ENCODE data around the gene ADCY9. TPM values are rescaled to one million over a fixed set of nuclear protein-coding genes. Genes with fewer than 3 reads are reported as not detected.
A peak's percentile ranks its signal among the peaks of the same experiment; 100 is the strongest.

The ADCY9 gene
- polyA plus RNA-seq, 2 of the 4 experiments (the other 2 are of a cell fraction): 6.2 to 7.6 TPM

DNA sequence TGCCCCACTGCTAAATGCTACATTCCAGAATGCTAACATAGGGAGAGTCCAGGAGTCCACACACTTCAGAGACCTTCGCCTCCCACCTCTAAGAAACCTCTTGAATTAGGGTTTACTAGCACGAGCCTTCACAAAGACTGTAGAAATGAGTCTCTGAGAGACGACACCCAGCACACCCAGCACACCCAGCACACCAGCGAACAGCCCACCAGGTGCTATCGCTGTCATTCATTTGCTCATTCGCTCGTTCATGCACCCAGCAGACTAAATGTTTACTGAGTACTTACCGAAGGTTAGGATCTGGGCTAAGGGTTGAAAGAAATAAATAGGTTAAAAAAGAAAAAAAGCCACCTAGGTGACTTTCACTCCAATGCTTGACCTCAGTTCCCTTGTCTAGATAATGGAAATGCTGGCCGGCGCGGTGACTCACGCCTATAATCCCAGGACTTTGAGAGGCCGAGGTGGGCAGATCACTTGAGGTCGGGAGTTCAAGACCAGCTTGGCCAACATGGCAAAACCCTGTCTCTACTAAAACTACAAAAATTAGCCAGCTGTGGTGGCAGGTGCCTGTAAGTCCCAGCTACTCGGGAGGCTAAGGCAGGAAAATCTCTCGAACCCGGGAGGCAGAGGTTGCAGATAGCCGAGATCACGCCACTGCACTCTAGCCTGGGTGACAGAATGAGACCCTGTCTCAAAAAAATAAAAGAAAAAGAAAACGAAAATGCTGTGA is 100.8 kb downstream of the ADCY9 start:
- H3K4me2 ChIP-seq: peak overlapping the region; percentile 71
- ChIA-PET POLR2A (interaction anchor here (0.7 to 1.1 kb wide), 2 partner anchors 82 to 168 kb away, joined by 3 to 4 read pairs; no protein-coding TSS in a partner anchor), CTCF (interaction anchor here (1.1 kb wide), 1 partner anchor 25 kb away, joined by 3 read pairs; no protein-coding TSS in a partner anchor)
- no peak for TF ChIP-seq FOSL2 (IDR thresholded peaks at IDR 0.05)
- TF ChIP-seq FOSL2 (CRISPR knock-in tag; IDR thresholded peaks at IDR 0.05): peak; percentile 78
- TF ChIP-seq, protein P1, sequence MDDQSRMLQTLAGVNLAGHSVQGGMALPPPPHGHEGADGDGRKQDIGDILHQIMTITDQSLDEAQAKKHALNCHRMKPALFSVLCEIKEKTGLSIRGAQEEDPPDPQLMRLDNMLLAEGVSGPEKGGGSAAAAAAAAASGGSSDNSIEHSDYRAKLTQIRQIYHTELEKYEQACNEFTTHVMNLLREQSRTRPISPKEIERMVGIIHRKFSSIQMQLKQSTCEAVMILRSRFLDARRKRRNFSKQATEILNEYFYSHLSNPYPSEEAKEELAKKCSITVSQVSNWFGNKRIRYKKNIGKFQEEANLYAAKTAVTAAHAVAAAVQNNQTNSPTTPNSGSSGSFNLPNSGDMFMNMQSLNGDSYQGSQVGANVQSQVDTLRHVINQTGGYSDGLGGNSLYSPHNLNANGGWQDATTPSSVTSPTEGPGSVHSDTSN (IDR thresholded peaks at IDR 0.05): no peak
- peak; percentile 65 to 81 for ATAC-seq
- peak; percentile 19 to 76 for DNase-seq (ENCODE audit: low read depth in 1 of 2, low spot score in 1 of 2)
- H3K4me3 ChIP-seq: peak overlapping the region; percentile 34; the same call in 2 of the 3 replicates
- 31% methylated on average over 20 of the region's 20 CpGs for WGBS (ENCODE audit: missing lambda C conversion rate)
- FAIRE-seq: no peak
- H3K9me3 ChIP-seq: no peaks in the 10 kb centered on the region
- peak overlapping the region; percentile 78 to 85 for H3K27ac ChIP-seq
- peaks cover 57% of the 10 kb centered on the region for H3K4me1 ChIP-seq

DNA sequence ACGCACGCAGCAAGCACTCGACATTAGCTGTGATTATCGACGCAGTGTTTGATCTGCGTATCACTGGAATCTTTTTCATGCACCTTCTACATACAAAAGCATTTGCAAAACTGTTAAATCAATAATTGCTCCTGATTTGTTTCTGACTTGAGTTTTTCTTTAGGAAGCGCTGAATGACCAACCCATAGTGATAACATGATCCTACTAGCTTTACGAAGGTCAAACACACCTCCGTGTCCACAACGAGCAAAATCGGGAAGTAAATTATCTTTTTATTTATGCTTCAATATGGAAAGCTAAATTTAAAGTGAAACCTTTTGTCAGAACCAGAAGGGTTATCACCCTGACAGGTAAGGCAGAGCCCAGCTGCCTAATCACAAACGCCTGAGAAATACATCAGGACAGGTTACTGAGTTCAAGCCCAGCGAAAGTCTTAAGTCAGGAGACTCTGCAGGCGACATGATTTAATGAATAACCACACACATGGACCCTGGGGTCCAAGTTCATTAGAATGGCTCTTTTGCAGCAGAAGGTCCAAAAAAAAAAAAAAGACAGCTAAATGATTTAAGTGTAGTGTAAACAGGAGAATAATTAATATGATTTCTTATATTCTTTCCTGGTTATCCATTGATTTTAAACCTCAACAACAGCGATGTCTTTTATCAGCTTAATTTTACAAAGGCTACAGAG is 104.2 kb downstream of the ADCY9 start:
- H3K4me1 ChIP-seq: peaks cover 45% of the 10 kb centered on the region
- CTCF ChIA-PET: interaction anchor here (0.6 to 1.7 kb wide), 6 partner anchors 9 to 318 kb away, joined by 3 to 5 read pairs (median 4); no protein-coding TSS in a partner anchor
- H3K9me3 ChIP-seq: no peaks in the 10 kb centered on the region
- POLR2A ChIA-PET: no interaction called here
- TF ChIP-seq HDAC2 (IDR thresholded peaks at IDR 0.05): no peak
- TF ChIP-seq MAZ (IDR thresholded peaks at IDR 0.05; ENCODE audit: borderline replicate concordance, low read depth, low read length): no peak
- no peak for TF ChIP-seq GATA3 (IDR thresholded peaks at IDR 0.05; ENCODE audit: borderline replicate concordance)
- no peak for TF ChIP-seq JUNB (IDR thresholded peaks at IDR 0.05)
- no peak for TF ChIP-seq RCOR1 (IDR thresholded peaks at IDR 0.05; ENCODE audit: low read depth, low read length)
- TF ChIP-seq, protein P2, sequence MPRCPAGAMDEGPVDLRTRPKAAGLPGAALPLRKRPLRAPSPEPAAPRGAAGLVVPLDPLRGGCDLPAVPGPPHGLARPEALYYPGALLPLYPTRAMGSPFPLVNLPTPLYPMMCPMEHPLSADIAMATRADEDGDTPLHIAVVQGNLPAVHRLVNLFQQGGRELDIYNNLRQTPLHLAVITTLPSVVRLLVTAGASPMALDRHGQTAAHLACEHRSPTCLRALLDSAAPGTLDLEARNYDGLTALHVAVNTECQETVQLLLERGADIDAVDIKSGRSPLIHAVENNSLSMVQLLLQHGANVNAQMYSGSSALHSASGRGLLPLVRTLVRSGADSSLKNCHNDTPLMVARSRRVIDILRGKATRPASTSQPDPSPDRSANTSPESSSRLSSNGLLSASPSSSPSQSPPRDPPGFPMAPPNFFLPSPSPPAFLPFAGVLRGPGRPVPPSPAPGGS (IDR thresholded peaks at IDR 0.05): no peak
- no peak for TF ChIP-seq HOXB5 (CRISPR knock-in tag; IDR thresholded peaks at IDR 0.05)
- TF ChIP-seq BHLHE40 (IDR thresholded peaks at IDR 0.05; ENCODE audit: low read depth, low read length): no peak
- no peak for TF ChIP-seq TP53 (CRISPR knock-in tag; IDR thresholded peaks at IDR 0.05)
- no peak for TF ChIP-seq RNF2 (IDR thresholded peaks at IDR 0.05; ENCODE audit: borderline replicate concordance, low read depth)
- TF ChIP-seq POLR2AphosphoS2 (conservative IDR thresholded peaks at IDR 0.05; ENCODE audit: low read length): no peak
- TF ChIP-seq, protein P3, sequence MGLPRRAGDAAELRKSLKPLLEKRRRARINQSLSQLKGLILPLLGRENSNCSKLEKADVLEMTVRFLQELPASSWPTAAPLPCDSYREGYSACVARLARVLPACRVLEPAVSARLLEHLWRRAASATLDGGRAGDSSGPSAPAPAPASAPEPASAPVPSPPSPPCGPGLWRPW (IDR thresholded peaks at IDR 0.05): no peak
- no peak for TF ChIP-seq EP300 (IDR thresholded peaks at IDR 0.05)
- TF ChIP-seq, protein P4, sequence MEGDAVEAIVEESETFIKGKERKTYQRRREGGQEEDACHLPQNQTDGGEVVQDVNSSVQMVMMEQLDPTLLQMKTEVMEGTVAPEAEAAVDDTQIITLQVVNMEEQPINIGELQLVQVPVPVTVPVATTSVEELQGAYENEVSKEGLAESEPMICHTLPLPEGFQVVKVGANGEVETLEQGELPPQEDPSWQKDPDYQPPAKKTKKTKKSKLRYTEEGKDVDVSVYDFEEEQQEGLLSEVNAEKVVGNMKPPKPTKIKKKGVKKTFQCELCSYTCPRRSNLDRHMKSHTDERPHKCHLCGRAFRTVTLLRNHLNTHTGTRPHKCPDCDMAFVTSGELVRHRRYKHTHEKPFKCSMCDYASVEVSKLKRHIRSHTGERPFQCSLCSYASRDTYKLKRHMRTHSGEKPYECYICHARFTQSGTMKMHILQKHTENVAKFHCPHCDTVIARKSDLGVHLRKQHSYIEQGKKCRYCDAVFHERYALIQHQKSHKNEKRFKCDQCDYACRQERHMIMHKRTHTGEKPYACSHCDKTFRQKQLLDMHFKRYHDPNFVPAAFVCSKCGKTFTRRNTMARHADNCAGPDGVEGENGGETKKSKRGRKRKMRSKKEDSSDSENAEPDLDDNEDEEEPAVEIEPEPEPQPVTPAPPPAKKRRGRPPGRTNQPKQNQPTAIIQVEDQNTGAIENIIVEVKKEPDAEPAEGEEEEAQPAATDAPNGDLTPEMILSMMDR (IDR thresholded peaks at IDR 0.05): no peak
- TF ChIP-seq FOSB (CRISPR knock-in tag; IDR thresholded peaks at IDR 0.05): no peak
- TF ChIP-seq POLR2A (IDR thresholded peaks at IDR 0.05; ENCODE audit: low read length): no peak
- no peak overlapping the region for H3K4me3 ChIP-seq
- peak overlapping the region in 1 of 2 experiments; percentile 85; a peak in 2 of 6 replicates for H3K27ac ChIP-seq
- 90% methylated on average over 15 of the region's 15 CpGs for WGBS (ENCODE audit: missing lambda C conversion rate)
- FAIRE-seq (no peak), DNase-seq (ENCODE audit: low read depth in 1 of 2, low spot score in 1 of 2) (no peak), ATAC-seq (no peak)
- H3K4me2 ChIP-seq: no peak overlapping the region; the same call in 2 of the 3 replicates

Data from A549 (cell line).